Stimulated activated naive CD8-positive, alpha-beta T cell treated with anti-CD3 and anti-CD28 coated beads, Interleukin-15, Interleukin-2, amounts not matched to agents 100 U/mL and 50 U/mL, for 24 hours (primary cell): ENCODE results near the gene XRCC4.
"Not testable (repeated sequence)": the region's sequence is repeated elsewhere in the genome, so short reads cannot be mapped to it uniquely, and the experiment has no call there.

ENCODE experiments used
- ATAC-seq: fragments of 150-1000 bp; cut with Tn5 transposase; one replicate; pipeline ENCODE4 v1.10.0; 2021
- DNase-seq: peaks from one replicate; pipeline ENCODE4 v3.0.0; 2021

The XRCC4 gene

DNA sequence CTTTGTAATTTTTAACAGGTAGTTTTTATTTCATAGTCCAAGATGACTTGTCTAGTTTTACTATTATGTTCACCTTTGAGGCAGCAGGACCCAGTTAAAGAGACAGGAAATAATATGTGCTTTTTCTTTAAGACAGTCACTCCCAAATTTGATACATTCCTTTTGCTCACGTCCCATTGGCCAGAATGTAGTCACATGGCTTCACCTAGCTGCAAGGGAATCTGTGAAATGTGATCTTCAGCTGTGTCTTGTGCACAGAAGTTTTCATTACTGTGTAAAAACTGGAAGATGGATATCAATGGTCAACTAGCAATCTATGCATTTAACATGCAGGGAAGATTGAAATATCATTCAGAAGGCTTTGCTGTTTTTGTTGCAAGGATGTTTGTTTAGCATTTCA is 41.1 kb downstream of the XRCC4 start:
- ATAC-seq = no peak
- no peak for DNase-seq

DNA sequence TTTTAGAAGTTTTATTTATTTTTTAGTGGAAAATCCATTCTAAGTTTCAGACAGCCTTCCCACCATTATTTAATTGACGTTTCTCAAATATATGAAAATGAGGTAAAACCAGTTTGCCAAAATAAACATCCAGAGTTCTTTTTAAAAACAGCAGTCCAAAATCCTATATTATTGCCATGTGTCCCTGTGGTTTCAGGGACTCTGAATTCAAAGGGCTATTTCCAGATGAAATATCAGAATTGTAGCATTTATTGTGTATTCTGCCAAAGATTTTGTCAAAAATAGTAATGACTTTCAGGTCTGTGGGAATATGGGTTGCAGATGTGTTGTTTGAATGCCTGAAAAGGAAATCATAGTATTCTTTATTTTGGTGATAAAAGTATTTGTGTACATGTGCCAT is 41.6 kb downstream of the XRCC4 start:
- DNase-seq (no peak), ATAC-seq (no peak)

- DNase-seq = no peak
- no peak for ATAC-seq
These were observed 47.2 kb downstream of the XRCC4 start for GRCh38 chr5:83124593-83124992.

DNA sequence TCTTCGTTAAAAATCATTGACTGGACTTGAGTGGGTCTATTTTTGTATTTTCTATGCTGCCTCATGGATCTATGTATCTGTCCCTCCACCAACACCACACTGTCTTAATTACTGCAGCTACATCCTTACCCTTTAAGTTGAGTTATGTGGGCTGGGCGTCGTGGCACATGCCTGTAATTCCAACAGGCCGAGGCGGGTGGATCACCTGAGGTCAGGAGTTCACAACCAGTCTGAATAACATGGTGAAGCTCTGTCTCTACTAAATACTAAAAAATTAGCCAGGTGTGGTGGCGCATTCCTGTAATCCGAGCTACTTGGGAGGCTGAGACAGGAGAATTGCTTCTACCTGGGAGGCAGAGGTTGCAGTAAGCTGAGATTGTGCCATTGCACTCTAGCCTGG is 48.2 kb downstream of the XRCC4 start:
- ATAC-seq (no peak), DNase-seq (no peak)

- ATAC-seq (no peak), DNase-seq (no peak)
These were observed 49.2 kb downstream of the XRCC4 start for GRCh38 chr5:83126501-83126900.

- DNase-seq (no peak), ATAC-seq (no peak)
These were observed 56.5 kb downstream of the XRCC4 start for GRCh38 chr5:83133797-83134196.

- DNase-seq = no peak
- ATAC-seq = no peak
These were observed 65.2 kb downstream of the XRCC4 start for GRCh38 chr5:83142526-83142925.

DNA sequence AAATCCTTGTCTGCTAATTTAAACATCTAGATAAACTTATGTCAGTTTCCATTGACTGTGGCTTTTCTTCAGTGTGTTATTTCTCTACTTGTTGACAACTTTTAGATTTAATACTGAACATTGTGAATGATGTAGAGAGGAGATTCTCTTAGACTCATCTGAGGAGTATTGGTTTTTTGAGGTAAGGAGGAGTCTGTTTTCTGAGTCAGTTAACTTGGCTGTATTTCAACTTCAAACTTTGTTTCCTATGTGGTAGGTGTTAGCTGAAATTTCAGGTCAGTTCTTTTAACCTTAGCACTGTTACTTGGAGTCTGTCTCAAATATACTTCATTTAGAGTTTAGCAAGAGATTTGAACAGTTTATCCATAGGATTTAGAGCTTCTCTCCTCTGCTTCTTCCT is 67.9 kb downstream of the XRCC4 start:
- DNase-seq (no peak), ATAC-seq (no peak)

DNA sequence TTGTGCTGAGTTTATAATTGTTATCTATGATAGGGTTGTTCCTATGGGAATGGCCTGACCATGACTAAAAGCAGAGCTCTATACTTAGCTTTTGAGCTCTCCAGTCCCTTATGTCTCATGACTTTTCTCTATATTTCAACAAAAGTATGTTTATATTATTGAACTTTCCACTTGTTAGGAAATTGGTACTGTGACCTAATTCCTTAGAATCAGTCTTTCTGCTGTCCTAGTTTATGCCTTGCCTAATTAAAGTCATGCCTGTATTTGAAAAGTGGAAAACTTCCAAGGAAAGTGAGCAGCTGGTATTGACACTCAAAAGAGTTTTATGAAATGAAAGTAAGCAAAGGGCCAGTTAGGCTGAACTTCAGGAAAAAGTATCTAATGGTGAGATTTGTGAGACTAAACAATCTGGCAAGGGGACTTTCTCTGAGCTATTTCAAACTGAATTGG is 68.6 kb downstream of the XRCC4 start:
- no peak for ATAC-seq
- DNase-seq = no peak

DNA sequence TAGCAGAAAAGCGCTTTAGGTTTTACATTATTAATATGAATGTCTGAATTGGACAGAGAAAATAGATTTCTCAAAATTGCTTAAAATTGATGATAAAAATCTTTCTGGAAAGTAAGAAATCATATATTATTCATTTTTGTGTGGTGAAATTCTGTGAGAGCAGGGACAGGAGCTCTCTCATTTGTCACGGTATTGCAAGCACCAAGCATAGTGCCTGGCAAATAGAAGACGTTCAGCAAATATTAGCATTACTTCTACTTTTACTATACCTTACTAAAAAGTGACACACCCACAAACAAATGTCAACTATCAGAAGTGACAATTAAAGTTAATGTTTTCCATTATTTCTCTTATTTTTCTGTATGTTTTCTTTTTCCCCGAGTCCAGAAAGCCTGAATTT is 69.1 kb downstream of the XRCC4 start:
- DNase-seq (no peak), ATAC-seq (no peak)

- DNase-seq (no peak), ATAC-seq (no peak)
These were observed 70.2 kb downstream of the XRCC4 start for GRCh38 chr5:83147593-83147992.

- ATAC-seq (no peak), DNase-seq (no peak)
These were observed 71.0 kb downstream of the XRCC4 start for GRCh38 chr5:83148370-83148769.

GRCh38 chr5:83149671-83150070 is 72.3 kb downstream of the XRCC4 start:
- ATAC-seq (no peak), DNase-seq (no peak)

GRCh38 chr5:83151821-83152220 is 74.5 kb downstream of the XRCC4 start:
- DNase-seq (no peak), ATAC-seq (no peak)

DNA sequence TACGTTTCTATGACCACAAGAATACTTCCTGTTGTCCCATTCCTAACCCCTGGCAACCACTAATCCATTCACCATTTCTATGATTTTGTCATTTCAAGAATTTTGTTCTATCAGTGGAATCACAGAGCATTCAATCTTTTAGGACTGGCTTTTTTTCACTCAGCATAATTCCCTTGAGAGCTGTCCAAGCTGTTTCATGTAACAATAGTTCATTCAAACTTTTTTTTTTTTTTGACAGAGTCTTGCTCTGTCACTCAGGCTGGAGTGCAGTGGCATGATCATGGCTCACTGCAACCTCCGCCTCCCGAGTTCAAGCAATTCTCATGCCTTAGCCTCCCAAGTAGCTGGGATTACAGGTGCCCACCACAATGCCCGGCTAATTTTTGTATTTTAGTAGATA is 75.6 kb downstream of the XRCC4 start:
- DNase-seq = not testable (repeated sequence)

DNA sequence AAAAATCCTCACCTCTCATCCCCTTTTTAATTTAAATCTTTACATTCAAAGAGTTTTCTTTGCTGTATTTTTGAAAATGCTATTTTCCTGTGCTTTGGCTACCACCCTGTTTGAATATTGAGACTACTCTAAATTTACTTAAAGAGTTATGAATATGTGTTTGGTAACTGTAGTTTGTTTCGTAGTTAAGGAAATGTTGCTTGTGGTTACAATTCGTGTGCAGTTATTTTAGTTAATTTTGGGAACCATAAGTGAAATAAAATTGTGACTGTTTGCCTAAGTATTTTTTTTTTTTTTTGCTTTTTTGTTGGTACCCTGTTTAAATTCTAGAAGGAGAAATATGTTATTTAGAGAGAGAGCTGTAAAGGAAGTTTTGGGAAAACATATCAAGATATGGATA is 78.7 kb downstream of the XRCC4 start:
- DNase-seq = no peak
- ATAC-seq = no peak

More for the DNA sequence above, 75.6 kb downstream of the XRCC4 start:
- ATAC-seq = not testable (repeated sequence)

DNA sequence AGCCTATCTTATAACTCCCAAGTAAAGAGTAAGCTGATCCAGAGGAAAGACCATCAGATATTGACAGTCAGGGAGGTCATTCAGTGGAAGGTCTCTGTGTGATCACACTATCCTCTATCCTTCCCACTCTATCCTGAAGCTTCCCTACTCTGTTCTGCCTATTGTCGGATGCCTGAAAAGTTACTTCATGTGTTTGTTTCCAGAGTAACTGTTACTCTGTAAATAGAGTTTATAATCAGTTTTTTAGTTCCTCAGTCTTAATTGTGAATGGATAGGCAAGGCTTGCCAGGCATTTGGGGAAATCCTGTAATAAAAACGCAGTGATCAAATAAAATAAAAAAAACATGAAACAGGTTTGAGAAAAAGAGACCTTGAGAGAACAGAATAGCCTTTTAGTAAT is 79.8 kb downstream of the XRCC4 start:
- DNase-seq (no peak), ATAC-seq (no peak)

GRCh38 chr5:83162601-83163000 is 85.3 kb downstream of the XRCC4 start:
- DNase-seq (no peak), ATAC-seq (no peak)

DNA sequence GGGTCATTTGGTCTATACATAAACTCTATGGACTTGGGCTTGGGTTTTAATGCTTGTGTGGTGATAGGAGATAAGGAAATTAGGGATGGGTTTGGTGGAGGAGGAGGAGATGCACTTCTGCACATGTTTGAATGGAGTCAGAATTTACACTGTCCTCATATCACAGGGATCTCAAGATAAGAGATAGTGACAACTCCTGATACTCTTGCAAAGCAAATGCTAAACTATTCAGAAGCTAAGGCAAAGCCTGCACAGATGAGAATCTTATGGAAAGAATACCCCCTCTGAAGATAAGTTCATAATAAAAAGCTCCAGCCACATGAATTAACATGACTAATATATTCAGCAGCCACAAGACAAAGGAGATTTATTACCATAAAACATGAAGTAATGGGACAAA is 90.2 kb downstream of the XRCC4 start:
- DNase-seq = no peak
- ATAC-seq = no peak

- no peak for DNase-seq
- ATAC-seq = no peak
These were observed 92.4 kb downstream of the XRCC4 start for GRCh38 chr5:83169571-83170337.

DNA sequence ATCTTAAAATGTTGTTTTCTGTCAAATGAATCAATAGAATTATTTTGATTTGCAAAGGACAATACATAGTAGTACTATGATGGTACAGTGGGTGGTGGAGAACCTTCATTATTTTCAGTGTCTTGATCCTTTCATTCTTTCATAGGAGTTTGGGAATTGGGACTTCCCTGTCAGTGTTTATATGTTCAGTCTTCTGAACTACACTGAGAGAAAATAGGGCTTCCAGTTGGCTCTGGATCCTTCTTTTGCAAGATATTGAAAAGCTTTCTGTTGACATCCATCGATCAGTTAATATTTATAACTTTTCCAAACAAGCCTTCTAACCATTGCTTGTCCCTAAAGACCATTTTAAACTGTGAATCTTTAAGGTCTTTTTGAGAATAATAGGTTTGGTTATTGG is 94.7 kb downstream of the XRCC4 start:
- ATAC-seq = no peak

DNA sequence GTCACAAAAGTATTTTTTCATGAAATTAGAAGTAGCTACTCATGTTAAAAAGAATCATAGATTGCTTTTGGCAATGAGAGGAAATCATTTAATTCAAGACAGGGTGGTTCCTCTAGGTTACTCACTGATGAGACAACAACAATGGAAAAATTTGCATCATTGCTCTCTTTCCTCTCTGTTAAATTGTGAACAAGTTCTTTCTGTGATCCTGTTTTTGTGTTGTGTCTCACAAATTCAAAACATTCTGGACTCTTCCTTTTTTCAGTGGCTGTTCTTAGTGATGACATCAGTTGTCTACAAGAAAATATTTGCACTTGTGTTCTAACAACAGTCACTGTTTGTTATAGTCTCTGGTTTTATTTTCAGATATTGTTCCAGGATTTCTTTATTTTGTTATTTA is 95.3 kb downstream of the XRCC4 start:
- ATAC-seq (no peak), DNase-seq (no peak)

More for the DNA sequence above, 94.7 kb downstream of the XRCC4 start:
- DNase-seq = no peak

DNA sequence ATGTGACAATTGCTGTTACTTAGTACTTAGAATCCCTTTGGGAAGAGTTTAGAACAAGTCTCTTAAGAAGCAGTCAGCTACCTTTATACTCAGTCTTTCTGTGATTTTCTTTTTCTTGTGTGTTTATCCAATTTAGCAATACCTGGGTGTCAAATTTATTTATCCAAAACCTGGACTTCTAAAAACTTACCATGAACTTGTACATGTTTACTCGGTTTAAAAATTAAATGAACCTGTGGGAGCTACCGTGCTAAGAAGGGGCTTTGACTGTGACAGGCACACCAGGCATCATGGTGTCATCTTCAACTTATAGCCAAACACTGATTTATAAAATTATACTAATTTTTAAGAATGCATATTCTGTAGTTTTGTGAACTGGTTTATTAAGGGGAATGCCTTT is 96.5 kb downstream of the XRCC4 start:
- DNase-seq (no peak), ATAC-seq (no peak)

DNA sequence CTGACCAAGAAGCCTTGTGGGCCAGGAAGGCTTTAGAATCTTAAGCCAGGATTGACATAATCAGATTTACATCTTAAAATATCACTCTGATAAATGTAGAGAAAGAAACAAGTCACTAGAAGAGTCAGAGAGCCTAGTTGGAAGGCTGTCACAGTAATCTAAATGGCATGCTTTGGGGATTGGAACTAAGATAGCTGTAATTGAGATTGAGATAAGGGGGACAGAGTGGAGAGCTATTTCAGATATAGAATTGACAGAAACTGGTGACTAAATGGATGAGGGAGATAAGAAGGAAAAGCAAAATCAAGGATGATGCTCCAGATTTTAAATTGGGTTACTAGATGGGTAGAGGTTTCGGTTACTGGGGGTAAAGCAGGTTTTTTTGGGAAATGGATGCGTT is 100.5 kb downstream of the XRCC4 start:
- DNase-seq (no peak), ATAC-seq (no peak)

GRCh38 chr5:83179966-83180365 is 102.6 kb downstream of the XRCC4 start:
- ATAC-seq (no peak), DNase-seq (no peak)
